Epidermal melanocyte (primary cell): ENCODE data around the gene ADTRP.
"Not testable (repeated sequence)": the region's sequence is repeated elsewhere in the genome, so short reads cannot be mapped to it uniquely, and the experiment has no call there.

Experiments used
- DNase-seq: peaks from one replicate; pipeline ENCODE4 v3.0.0; 2011; ENCODE audit warnings: low spot score; ENCODE audit not compliant: insufficient read length

The ADTRP gene

GRCh38 chr6:11699576-11699975, 79.0 kb downstream of the ADTRP start:
- no peak for DNase-seq

DNA sequence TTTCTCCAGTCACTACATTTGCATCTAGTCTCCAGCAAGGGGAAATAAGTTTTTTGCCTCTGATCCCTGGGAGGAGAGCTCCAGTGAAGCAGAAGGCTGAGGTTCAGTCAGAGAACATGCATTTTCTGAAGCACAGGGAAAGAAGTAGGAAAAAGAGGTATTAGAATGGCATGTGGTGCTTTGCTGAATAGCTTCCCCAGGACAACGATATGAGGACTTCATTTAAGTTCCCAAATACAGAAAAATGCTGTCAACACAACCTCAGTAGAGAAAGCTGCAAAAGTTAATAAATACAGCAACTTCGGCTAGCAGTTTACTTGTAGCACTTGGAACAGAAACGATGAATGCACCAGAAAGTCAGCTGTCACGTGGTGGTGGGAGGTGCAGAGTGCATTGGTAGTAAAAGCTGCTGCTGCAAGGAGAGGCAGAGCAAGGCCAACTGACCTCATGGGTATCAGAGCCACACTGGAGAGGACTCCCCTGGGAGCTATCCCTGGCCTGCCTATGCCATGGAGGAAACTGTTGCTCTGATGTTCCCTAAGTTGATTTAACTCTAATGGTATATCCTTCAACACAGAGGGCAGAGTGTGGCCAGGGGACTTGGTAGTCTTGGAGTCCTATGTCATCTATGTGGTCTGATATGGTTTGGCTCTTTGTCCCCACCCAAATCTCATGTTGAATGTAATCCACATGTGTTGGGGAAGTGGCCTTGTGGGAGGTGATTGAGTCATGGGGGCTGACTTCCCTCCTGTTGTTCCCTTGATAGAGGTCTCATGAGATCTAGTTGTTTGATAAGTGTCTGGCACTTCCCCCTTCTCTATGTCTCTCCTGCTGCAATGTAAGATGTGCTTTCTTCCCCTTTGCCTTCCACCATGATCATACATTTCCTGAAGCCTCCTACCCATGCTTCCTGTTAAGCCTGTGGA, 85.9 kb downstream of the ADTRP start:
- DNase-seq = no peak

DNA sequence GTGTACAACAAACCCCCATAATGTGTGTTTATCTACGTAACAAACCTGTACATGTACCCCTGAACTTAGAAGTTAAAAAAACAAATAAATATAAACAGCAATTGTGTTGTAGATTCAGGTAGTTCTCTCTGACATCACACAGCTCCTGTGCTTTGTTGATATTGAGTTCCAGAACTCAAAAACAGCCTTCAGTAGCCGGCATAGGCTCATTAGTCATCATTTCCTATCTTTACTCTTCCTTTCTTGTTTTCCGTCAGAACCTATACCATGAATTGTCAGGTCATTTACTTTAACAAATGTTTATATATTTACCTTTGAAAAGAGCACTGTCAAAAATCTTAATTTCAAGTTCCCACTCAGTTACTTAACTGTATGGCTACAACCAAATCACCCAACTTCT, 88.8 kb downstream of the ADTRP start:
- DNase-seq = no peak

DNA sequence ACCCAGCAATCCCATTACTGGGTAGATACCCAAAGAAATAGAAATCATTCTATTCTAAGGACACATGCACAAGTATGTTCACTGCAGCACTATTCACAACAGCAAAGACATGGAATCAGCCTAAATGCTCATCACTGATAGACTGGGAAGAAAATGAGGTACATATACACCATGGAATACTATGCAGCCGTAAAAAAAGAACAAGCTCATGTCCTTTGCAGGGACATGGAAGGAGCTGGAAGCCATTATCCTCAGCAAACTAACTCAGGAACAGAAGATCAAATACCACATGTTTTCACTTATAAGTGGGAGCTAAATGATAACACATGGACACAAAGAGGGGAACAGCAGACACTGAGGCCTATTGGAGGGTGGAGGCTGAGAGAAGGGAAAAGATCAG, 89.2 kb downstream of the ADTRP start:
- not testable (repeated sequence) for DNase-seq

DNA sequence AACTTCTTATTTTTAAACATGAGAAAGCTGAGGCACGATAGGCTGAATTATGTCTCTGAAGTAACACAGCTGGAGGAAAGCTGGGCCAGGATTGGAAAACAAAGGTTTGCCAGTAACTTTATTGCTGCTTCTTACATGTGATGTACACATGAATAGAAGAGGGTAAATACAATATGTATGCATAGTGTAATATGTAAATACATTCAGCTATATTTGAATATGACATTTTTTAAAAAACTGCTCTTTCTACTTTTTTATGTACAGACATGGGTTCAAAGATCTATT, 90.2 kb downstream of the ADTRP start:
- no peak for DNase-seq

DNA sequence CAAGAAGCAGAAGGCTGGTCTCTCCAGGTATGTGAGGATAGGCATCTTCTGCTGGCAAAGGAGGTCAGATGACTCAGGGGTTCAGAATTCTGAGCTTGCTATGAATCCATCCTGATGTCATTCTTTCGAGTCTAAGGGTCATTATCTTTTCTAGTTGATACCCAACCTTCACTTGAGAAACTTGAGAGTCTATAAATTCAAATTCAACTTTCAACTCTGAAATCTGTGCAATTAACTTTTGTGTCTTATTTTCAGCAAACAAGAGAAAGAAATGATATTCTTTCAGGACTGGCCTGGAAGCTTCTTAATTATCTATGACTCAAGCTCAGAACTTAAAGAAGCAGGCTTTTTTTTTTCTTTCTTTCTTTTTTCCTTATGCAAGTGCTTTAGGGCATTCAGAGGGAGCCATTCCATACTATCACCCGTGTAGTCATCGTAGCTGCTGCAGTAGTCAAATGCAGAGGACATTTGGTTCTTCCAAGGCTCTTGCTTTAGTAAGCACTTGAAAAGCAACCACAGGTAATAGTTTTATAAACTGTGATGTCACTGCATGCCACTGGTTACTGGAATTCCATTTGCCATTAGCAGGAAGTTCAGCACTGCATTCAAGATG, 93.0 kb downstream of the ADTRP start:
- no peak for DNase-seq

GRCh38 chr6:11684901-11685480, 93.6 kb downstream of the ADTRP start:
- no peak for DNase-seq

DNA sequence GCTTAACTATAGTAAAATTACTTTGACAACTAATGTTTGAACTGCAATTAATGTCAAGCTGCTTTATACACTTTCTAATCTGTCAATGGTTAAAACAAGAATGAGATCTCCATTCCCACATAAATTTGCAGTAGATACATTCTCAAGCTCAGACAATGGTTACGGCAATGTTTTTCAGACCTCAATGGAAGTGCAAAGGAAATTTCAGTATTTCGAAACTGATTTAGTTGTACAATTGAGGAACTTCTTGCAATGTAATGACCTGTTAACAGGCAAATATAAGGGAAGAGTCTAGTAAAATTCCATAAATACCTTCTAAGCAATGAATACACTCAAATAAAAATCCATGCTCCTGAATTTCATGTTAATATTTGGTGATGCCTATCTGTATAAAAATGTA, 94.7 kb downstream of the ADTRP start:
- DNase-seq = no peak

- DNase-seq = no peak
Observed at GRCh38 chr6:11682561-11682975, 96.0 kb downstream of the ADTRP start.

DNA sequence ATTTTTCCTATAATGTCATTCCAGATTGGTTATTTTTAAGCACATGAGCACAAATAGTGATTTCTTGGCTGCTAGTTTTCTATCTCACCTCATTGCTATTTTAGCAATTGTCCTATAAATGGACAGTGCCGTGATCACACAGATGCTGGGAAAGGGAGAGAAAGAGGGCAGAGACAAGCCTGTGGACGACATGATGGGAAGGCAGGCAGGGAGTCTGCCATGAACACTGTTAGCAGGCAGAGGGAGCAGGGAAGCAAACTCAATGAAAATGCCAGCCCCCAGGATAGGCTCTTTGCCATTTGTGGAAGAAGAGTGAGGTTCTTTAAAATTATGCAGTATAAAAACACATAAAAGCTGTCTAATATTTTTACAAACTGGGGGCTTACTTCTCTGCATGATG, 96.8 kb downstream of the ADTRP start:
- DNase-seq = no peak

GRCh38 chr6:11681357-11681756, 97.2 kb downstream of the ADTRP start:
- no peak for DNase-seq

GRCh38 chr6:11680479-11680878, 98.1 kb downstream of the ADTRP start:
- DNase-seq = not testable (repeated sequence)

GRCh38 chr6:11679099-11679498, 99.5 kb downstream of the ADTRP start:
- DNase-seq = no peak

GRCh38 chr6:11675601-11676000, 103.0 kb downstream of the ADTRP start:
- DNase-seq = no peak

DNA sequence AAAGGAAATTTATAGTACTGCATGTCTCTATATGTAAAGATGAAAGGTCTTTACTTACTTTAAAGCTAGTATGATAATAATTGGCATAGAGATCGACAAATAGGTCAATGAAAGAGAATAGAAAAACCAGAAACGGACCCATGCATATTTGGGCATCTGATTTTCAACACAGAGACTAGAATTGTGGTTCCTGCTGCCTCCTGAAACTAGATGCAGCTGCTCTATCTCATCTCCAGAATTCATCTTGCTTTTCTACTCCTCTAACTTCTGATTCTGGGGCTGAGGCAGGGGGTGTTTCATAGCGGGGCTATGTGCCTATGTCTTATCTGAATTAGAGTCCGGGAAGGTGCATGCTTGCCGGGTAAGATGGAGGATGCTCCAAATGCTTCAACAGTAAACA, 105.9 kb downstream of the ADTRP start:
- no peak for DNase-seq

- no peak for DNase-seq
Observed at GRCh38 chr6:11672256-11672655, 106.3 kb downstream of the ADTRP start.

DNA sequence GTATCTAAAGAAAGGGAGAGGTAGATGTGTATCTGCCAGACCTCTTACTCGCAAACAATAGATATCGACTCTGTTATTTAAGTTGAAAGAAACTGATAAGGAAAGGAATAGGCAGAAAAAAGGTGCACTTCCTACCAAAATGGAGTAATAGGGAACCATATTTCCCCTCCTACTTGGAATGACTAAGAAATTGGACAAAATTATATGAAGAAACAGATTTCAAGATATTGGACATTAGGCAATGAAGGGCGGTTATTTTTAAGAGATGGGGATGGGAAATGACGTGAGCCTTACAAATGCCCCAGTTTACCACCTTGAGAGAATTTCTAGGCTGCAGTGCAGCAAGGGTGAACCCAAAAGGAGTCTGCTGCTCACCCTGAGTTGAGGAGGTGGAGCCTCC, 108.9 kb downstream of the ADTRP start:
- no peak for DNase-seq

- DNase-seq = no peak
Observed at GRCh38 chr6:11668455-11668854, 110.1 kb downstream of the ADTRP start.

DNA sequence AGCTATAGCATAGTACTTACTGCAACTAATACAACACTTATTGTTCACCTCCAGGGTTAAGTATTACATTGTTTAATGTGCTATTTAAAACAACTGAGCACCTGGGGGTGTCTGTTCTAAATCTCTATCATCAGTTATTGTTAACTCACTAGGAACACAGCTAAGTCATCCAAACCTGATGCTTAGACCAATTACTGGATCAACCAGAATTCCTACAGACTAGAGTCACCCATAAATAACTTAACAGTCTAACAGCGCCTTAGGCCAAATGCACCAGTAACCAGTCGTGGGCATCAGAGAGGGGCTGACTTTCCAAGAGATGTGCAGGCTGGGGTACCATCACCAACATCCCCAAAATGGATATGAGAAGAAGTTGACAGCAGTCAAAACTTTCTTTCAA, 110.7 kb downstream of the ADTRP start:
- no peak for DNase-seq

GRCh38 chr6:11665604-11666326, 112.8 kb downstream of the ADTRP start:
- DNase-seq = no peak
